BE2C (cell line): Measurements from ENCODE around the gene NCOA1.

Experiments
- DNase-seq: peaks from one replicate; pipeline ENCODE4 v3.0.0-alpha.2; 2020
- H3K27me3 ChIP-seq: fragments of 250-450 bp; sonication (Bioruptor Pico); 2 replicates; pipeline ENCODE4 v1.5.1; 2020; ENCODE audit warnings: mild to moderate bottlenecking
- H3K36me3 ChIP-seq: fragments of 250-450 bp; sonication (Bioruptor Pico); 2 replicates; pipeline ENCODE4 v1.5.1; 2020; ENCODE audit warnings: mild to moderate bottlenecking
- H3K4me1 ChIP-seq: fragments of 250-450 bp; sonication (Bioruptor Pico); 2 replicates; pipeline ENCODE4 v1.5.1; 2020
- H3K4me3 ChIP-seq: 2 replicates; pipeline ENCODE4 v1.5.1; 2011; ENCODE audit warnings: low read depth, low read length
- H3K9me3 ChIP-seq: fragments of 250-450 bp; sonication (Bioruptor Pico); 2 replicates; pipeline ENCODE4 v1.5.1; 2020
- TF ChIP-seq, protein P1 (sequence below): IDR thresholded peaks from 2 replicates; pipeline ENCODE4 v1.5.1; 2012; ENCODE audit warnings: mild to moderate bottlenecking, low read depth, low read length

Gene NCOA1

DNA sequence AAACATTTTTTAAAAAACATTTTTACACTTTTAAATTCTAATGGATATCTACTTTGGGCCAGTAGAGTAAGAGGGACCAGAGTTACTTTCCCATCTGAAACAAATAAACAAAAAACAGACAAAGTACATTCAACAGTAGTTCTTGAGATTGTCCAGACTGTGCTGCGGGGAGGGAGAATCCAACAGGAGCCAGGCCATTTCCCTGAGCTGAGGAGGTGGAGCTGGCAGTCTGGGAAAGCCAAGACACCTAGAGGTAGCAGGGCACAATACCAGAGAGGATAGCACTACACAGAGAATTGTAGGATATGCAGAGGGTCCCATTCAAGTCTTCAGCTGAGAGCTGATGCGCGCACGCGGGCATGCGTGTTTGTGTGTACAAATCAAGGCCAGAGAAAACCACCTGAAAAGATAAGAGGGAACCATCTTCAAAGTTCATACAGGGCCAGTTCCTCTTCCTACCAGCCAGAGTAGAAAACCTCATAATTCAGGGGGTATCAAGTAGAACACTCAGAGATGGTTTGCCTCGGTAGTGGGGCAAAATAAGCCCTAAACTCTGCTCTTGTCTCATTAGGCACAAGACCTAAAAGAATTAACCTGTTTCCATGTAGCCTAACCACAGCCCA, 258.1 kb downstream of the NCOA1 start:
- Histone ChIP-seq H3K36me3 (no peaks in the 10 kb centered on the region), H3K27me3 (no peaks in the 10 kb centered on the region), H3K9me3 (no peaks in the 10 kb centered on the region), H3K4me1 (no peaks in the 10 kb centered on the region), H3K4me3 (no peak overlapping the region)
- DNase-seq, result peak; percentile 16
- TF ChIP-seq, protein P1, sequence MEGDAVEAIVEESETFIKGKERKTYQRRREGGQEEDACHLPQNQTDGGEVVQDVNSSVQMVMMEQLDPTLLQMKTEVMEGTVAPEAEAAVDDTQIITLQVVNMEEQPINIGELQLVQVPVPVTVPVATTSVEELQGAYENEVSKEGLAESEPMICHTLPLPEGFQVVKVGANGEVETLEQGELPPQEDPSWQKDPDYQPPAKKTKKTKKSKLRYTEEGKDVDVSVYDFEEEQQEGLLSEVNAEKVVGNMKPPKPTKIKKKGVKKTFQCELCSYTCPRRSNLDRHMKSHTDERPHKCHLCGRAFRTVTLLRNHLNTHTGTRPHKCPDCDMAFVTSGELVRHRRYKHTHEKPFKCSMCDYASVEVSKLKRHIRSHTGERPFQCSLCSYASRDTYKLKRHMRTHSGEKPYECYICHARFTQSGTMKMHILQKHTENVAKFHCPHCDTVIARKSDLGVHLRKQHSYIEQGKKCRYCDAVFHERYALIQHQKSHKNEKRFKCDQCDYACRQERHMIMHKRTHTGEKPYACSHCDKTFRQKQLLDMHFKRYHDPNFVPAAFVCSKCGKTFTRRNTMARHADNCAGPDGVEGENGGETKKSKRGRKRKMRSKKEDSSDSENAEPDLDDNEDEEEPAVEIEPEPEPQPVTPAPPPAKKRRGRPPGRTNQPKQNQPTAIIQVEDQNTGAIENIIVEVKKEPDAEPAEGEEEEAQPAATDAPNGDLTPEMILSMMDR, result peak; percentile 20

DNA sequence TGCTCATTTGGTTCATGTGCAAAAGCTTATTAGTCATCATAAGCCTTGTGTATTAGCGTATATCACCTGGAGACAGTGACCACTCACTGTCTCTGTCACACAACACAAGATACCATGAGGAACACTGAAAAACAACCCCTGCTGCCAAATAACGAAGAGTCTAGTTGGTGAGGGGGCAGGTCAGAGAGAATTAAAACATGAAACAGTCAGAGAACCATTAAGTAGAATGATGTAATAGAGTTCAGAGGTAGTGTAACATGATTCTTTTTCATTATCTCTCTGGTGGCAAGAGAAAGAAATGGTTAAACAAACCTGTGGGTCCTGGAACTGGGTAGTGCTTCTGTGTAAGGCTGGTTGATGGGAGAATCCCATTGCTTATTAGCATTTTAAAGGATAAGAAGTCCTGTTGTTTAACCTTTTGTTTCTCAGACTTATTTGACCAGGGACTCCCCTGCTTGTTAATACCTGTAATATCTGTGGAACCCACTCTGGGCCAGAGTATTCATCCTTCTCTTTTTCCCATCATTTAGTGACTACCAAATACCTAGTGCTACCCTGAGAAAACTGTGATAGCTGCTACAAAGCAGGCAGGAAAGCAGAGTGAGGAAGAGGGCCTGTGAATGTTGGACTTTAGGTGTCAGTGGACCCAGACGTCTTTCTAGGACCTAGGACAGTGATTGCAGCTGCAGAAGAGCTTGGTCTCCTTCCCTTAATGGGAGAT, 264.1 kb downstream of the NCOA1 start:
- TF ChIP-seq, protein P1, result no peak
- peaks cover 3% of the 10 kb centered on the region; the same call in 1 of the 2 replicates for H3K36me3 ChIP-seq
- no peaks in the 10 kb centered on the region for H3K4me1 ChIP-seq
- H3K4me3 ChIP-seq, result no peak overlapping the region
- H3K9me3 ChIP-seq, result no peaks in the 10 kb centered on the region
- no peaks in the 10 kb centered on the region for H3K27me3 ChIP-seq
- DNase-seq, result no peak

DNA sequence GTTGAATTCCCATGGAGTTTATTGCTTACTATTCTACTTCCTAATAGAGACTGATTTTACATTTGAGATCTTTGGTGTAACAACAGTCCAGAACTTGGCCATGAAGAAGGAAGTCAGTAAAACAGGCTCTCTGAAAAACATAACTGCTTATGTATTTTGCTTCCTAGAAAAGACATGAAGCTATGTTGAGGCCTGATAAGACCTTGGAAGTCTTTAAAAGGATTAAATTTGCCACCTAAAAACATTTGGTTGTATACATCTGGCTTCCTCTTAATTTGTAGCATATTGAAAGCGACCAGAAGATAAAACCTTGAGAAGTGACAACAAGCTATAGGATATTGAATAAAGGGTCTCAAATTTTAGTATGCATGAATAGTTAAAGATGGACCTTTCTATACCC, 265.7 kb downstream of the NCOA1 start:
- H3K4me1 ChIP-seq, result peaks cover 2% of the 10 kb centered on the region
- TF ChIP-seq, protein P1, result no peak
- no peak overlapping the region for H3K4me3 ChIP-seq
- DNase-seq, result no peak
- H3K9me3 ChIP-seq, result no peaks in the 10 kb centered on the region
- H3K27me3 ChIP-seq, result no peaks in the 10 kb centered on the region
- H3K36me3 ChIP-seq, result peaks cover 3% of the 10 kb centered on the region; the same call in 1 of the 2 replicates

DNA sequence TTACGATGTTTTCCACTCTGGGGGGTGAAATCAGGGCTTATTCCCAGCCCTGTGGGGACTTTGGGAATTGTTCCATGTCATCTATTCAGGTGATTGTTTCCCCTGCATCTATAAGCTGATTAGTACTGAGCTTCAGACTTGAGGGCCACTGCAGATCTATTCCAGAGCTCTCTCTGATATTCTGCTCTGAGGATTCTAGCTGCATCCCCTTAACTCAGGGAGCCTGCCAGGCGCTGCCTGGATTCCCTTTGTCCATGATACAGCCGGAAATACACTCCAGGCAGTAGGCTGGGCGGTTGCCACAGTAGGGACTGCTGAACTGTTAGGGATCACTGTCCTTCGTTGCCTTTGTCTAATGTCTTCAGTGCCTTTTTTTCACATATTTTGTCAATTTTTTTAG, 270.8 kb downstream of the NCOA1 start:
- Histone ChIP-seq H3K4me1 (peaks cover 4% of the 10 kb centered on the region), H3K36me3 (peaks cover 3% of the 10 kb centered on the region; the same call in 1 of the 2 replicates), H3K9me3 (no peaks in the 10 kb centered on the region), H3K27me3 (no peaks in the 10 kb centered on the region), H3K4me3 (no peak overlapping the region)
- DNase-seq, result peak; percentile 20
- TF ChIP-seq, protein P1, result no peak

DNA sequence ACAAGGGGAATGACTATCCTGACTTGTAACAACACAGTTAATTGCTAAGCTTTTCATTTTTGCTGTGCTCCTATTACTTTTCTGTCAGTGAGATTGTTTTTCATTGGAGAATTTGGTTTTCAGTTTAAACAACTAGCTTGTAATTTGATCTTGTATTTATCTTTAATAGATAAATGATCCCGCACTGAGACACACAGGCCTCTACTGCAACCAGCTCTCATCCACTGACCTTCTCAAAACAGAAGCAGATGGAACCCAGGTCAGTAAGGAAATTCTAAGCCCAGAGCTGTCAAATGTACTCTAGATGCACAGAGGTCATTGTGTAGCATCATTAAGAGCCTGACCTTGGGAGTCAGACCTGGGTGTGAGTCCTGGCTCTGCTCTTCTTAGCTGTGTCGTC, 271.5 kb downstream of the NCOA1 start:
- no peak for DNase-seq
- Histone ChIP-seq H3K4me1 (peaks cover 4% of the 10 kb centered on the region), H3K36me3 (peaks cover 3% of the 10 kb centered on the region; the same call in 1 of the 2 replicates), H3K9me3 (no peaks in the 10 kb centered on the region), H3K4me3 (no peak overlapping the region), H3K27me3 (no peaks in the 10 kb centered on the region)
- TF ChIP-seq, protein P1, result no peak

DNA sequence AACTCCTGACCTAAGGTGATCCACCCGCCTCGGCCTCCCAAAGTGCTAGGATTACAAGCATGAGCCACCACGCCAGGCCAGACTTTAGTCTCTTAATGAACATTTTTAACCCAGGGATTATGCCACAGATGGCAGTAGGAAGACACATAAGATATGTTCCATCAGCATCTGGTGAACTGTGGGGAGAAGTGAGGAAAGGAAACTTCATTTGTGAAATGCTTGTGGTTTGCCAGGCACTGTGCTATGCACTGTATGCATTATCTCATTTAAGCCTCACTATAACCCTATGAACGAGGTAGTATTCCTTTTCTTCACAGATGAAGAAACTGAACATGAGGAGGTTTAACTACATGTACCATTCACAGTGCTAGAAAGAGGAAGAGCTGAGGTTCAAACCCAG, 272.8 kb downstream of the NCOA1 start:
- TF ChIP-seq, protein P1, result no peak
- H3K27me3 ChIP-seq, result no peaks in the 10 kb centered on the region
- peaks cover 2% of the 10 kb centered on the region; the same call in 1 of the 2 replicates for H3K36me3 ChIP-seq
- peaks cover 6% of the 10 kb centered on the region for H3K4me1 ChIP-seq
- H3K4me3 ChIP-seq, result no peak overlapping the region
- no peak for DNase-seq
- no peaks in the 10 kb centered on the region for H3K9me3 ChIP-seq
